AG20443 (cell line): ENCODE measurements around the gene FKRP.
"Not testable (repeated sequence)": the region's sequence is repeated elsewhere in the genome, so short reads cannot be mapped to it uniquely, and the experiment has no call there.

Experiments used
- DNase-seq: peaks from one replicate; pipeline ENCODE4 v3.0.0; 2012; ENCODE audit warnings: low spot score, mixed read lengths

FKRP gene

GRCh38 chr19:46786236-46787039 lies 40.6 kb downstream of the FKRP start:
- peak; percentile 81 for DNase-seq

- no peak for DNase-seq
Measured at GRCh38 chr19:46787040-46787330, 41.1 kb downstream of the FKRP start.

- DNase-seq: peak; percentile 63
Measured at GRCh38 chr19:46787331-46788261, 41.7 kb downstream of the FKRP start.

GRCh38 chr19:46788262-46788967 lies 42.6 kb downstream of the FKRP start, which contains the start of gene SLC1A5:
Gene SLC1A5 (minus strand): TSS chr19:46788594. CDS start chr19:46787965, 629 bp downstream.
- peak; percentile 98 for DNase-seq

- no peak for DNase-seq
Measured at GRCh38 chr19:46788968-46789338, 43.1 kb downstream of the FKRP start.

- DNase-seq: no peak
Measured at GRCh38 chr19:46789371-46789770, 43.5 kb downstream of the FKRP start.

- DNase-seq: no peak
Measured at GRCh38 chr19:46791944-46792343, 46.1 kb downstream of the FKRP start.

- no peak for DNase-seq
Measured at GRCh38 chr19:46797881-46798280, 52.0 kb downstream of the FKRP start.

- DNase-seq: no peak
Measured at GRCh38 chr19:46798713-46799112, 52.9 kb downstream of the FKRP start.

GRCh38 chr19:46802152-46802551 lies 56.3 kb downstream of the FKRP start:
- DNase-seq: no peak

- DNase-seq: no peak
Measured at GRCh38 chr19:46803555-46803954, 57.7 kb downstream of the FKRP start.

- not testable (repeated sequence) for DNase-seq
Measured at GRCh38 chr19:46804432-46804831, 58.6 kb downstream of the FKRP start.

GRCh38 chr19:46806656-46807055 lies 60.8 kb downstream of the FKRP start:
- DNase-seq: no peak
